Fibroblast of lung (primary cell): ENCODE results near the gene CEP72. TPM values are rescaled to one million over a fixed set of nuclear protein-coding genes. Genes with fewer than 3 reads are reported as not detected.

Experiments
- DNase-seq, 2 donors: peaks; one replicate each; pipeline versions ENCODE4 v3.0.0 to v3.0.0-alpha.2; 2010; ENCODE audit warnings: low read depth in 2 of 2
- H2AFZ ChIP-seq: 2 replicates; pipeline ENCODE4 v1.5.1; 2012; ENCODE audit warnings: low read length, control low read depth, inconsistent platforms
- H3K27ac ChIP-seq: 2 replicates; pipeline ENCODE4 v1.5.1; 2011; ENCODE audit warnings: low read length, control low read depth; ENCODE audit not compliant: insufficient read depth
- H3K27me3 ChIP-seq: 2 replicates; pipeline ENCODE4 v1.5.1; 2011; ENCODE audit warnings: mild to moderate bottlenecking, low read length; ENCODE audit not compliant: control insufficient read depth, insufficient read depth
- H3K36me3 ChIP-seq: 2 replicates; pipeline ENCODE4 v1.5.1; 2011; ENCODE audit warnings: low read length; ENCODE audit not compliant: control insufficient read depth, insufficient read depth
- H3K4me1 ChIP-seq: 2 replicates; pipeline ENCODE4 v1.5.1; 2011; ENCODE audit warnings: low read length; ENCODE audit not compliant: control insufficient read depth, insufficient read depth; ENCODE audit errors: extremely low read depth
- H3K4me2 ChIP-seq: 2 replicates; pipeline ENCODE4 v1.5.1; 2011; ENCODE audit warnings: low read length, control low read depth; ENCODE audit not compliant: insufficient read depth; ENCODE audit errors: extremely low read depth
- H3K4me3 ChIP-seq, 4 experiments: fragments of 200-600 bp in 1 of 4; sonication (generic) in 1 of 4; replicated peaks in 1 of 4; 2 replicates each; pipeline ENCODE4 v1.5.1; 2011 to 2016; ENCODE audit warnings: low read length in 4 of 4, low read depth in 3 of 4, mild to moderate bottlenecking in 3 of 4, control low read depth in 2 of 4, inconsistent platforms in 1 of 4, mixed read lengths in 1 of 4; ENCODE audit not compliant: insufficient read depth in 1 of 4; ENCODE audit errors: control extremely low read depth in 1 of 4
- H3K79me2 ChIP-seq: 2 replicates; pipeline ENCODE4 v1.5.1; 2012; ENCODE audit warnings: mild to moderate bottlenecking, low read length, inconsistent platforms; ENCODE audit not compliant: control insufficient read depth, insufficient read depth
- H3K9ac ChIP-seq: 2 replicates; pipeline ENCODE4 v1.5.1; 2011; ENCODE audit warnings: mild to moderate bottlenecking, low read length, control low read depth; ENCODE audit not compliant: insufficient read depth
- H3K9me3 ChIP-seq: 2 replicates; pipeline ENCODE4 v1.5.1; 2012; ENCODE audit warnings: low read depth, low read length; ENCODE audit not compliant: control insufficient read depth, insufficient read depth
- H4K20me1 ChIP-seq: 2 replicates; pipeline ENCODE4 v1.5.1; 2011; ENCODE audit warnings: low read length; ENCODE audit not compliant: control insufficient read depth, insufficient read depth; ENCODE audit errors: extremely low read depth
- CTCF ChIP-seq, 2 donors: IDR thresholded peaks in 1 of 2; conservative IDR thresholded peaks in 1 of 2; 1 replicate in 1 of 2; 2 replicates in 1 of 2; pipeline ENCODE4 v1.5.1; 2011 to 2012; ENCODE audit warnings: low read length in 2 of 2, control low read depth in 1 of 2, inconsistent platforms in 1 of 2, low read depth in 1 of 2, mild to moderate bottlenecking in 1 of 2
- EZH2 ChIP-seq: IDR thresholded peaks from 2 replicates; pipeline ENCODE4 v1.5.1; 2012; ENCODE audit warnings: low read length, control low read depth, mild to moderate bottlenecking; ENCODE audit errors: missing control alignments
- polyA plus RNA-seq, 2 donors: library from polyadenylated mRNA; depleted of rRNA in 1 of 2; stranded (reverse) in 1 of 2; unstranded in 1 of 2; fragments of >200 nt; gene quantifications; 2 replicates each; pipeline ENCODE4 v1.2.1, GENCODE V29; 2011 to 2012; ENCODE audit warnings: missing spikeins in 1 of 2
- total RNA-seq: library from RNA; depleted of rRNA; stranded (reverse); fragments of >200 nt; gene quantifications from 2 replicates; pipeline ENCODE4 v1.2.1, GENCODE V29; 2014

Gene CEP72
- total and polyA plus RNA-seq, 2 donors (not counting 1 experiment from before 2014, with no cell fraction given), result 0.92 to 2.5 TPM

- no peak overlapping the region for H3K27ac ChIP-seq
These were observed 1.1 kb upstream of the CEP72 start for GRCh38 chr5:610744-611730.

GRCh38 chr5:612498-613424, 621 bp downstream of the CEP72 start:
- DNase-seq, result peak in 1 of 2 donors; percentile 13
- no peak overlapping the region for H3K27ac ChIP-seq
- peak overlapping the region; percentile 31 for H3K9ac ChIP-seq
- H3K9me3 ChIP-seq, result no peaks in the 10 kb centered on the region
- peaks cover 26% of the 10 kb centered on the region for H3K79me2 ChIP-seq
- H3K4me1 ChIP-seq, result no peaks in the 10 kb centered on the region
- H3K4me2 ChIP-seq, result peak overlapping the region; percentile 90
- no peaks in the 10 kb centered on the region for H4K20me1 ChIP-seq
- H2AFZ ChIP-seq, result peak overlapping the region; percentile 78
- H3K27me3 ChIP-seq, result no peaks in the 10 kb centered on the region
- H3K36me3 ChIP-seq, result peaks cover 1% of the 10 kb centered on the region
- H3K4me3 ChIP-seq, result peak overlapping the region; percentile 67 to 79 (median 73)
- no peak for TF ChIP-seq EZH2
- no peak for TF ChIP-seq CTCF (conservative IDR thresholded peaks at IDR 0.05 in 1 of 2, IDR thresholded peaks at IDR 0.05 in 1 of 2; ENCODE audit: low read depth in 1 of 2, low read length in 2 of 2)

More at GRCh38 chr5:610744-611730, 1.1 kb upstream of the CEP72 start:
- H3K27me3 ChIP-seq, result no peaks in the 10 kb centered on the region
- H3K4me3 ChIP-seq, result peak overlapping the region; percentile 60 to 71 (median 62)
- H3K9me3 ChIP-seq, result no peaks in the 10 kb centered on the region
- H4K20me1 ChIP-seq, result no peaks in the 10 kb centered on the region
- DNase-seq, result no peak
- TF ChIP-seq EZH2, result no peak
- no peak for TF ChIP-seq CTCF (conservative IDR thresholded peaks at IDR 0.05 in 1 of 2, IDR thresholded peaks at IDR 0.05 in 1 of 2; ENCODE audit: low read depth in 1 of 2, low read length in 2 of 2)
- H3K36me3 ChIP-seq, result no peaks in the 10 kb centered on the region
- peak overlapping the region; percentile 59 for H3K9ac ChIP-seq
- H3K4me2 ChIP-seq, result peak overlapping the region; percentile 82
- peak overlapping the region; percentile 67 for H2AFZ ChIP-seq
- H3K4me1 ChIP-seq, result no peaks in the 10 kb centered on the region
- peaks cover 18% of the 10 kb centered on the region for H3K79me2 ChIP-seq
